ENCODE results near the gene MAMDC2. TPM values are rescaled to one million over a fixed set of nuclear protein-coding genes. Genes with fewer than 3 reads are reported as not detected.
A peak's percentile ranks its signal among the peaks of the same experiment; 100 is the strongest.
"Not testable (repeated sequence)": the region's sequence is repeated elsewhere in the genome, so short reads cannot be mapped to it uniquely, and the experiment has no call there.

Gene MAMDC2
- total RNA-seq, 2 donors from 2014 or later: 13.4 to 48.1 TPM

DNA sequence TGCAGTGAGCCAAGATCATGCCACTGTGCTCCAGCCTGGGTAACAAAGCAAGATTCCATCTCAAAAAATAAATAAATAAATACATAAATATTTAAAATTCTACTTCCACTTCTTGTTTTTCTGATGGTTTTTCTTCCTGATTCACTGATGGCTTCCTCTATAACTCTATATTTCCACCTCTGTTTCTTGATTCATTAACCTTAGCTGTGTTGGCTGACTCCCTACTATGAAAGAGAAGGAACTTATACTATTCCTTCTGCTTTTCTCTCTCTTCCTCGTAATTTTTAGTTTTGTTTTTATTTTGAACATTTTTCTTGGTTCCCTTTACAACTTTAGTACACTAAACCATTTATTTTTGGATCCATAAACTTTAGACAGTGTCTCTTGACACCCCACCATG is 103.5 kb downstream of the MAMDC2 start:
- no peak for DNase-seq (ENCODE audit: low spot score)
- intact Hi-C loops (cut with DNase I): no loop called here

DNA sequence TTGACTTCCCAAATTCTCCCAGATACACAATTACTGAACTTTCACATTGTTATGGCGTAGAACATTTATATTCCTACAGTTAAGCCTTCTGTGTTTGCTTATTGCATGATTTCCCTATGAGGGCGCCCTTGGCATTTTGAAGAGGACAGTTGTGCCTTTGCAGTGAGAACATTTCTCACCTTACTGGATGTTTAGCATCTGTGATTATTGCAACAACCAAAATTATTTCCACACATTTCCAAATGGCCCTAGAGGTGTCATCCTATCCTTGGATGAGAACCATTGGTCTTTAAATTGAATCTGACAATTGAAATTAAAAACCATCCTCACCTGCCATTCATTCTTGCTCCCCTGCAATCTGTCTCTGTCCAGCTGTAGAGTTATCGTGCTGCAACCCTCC is 104.0 kb downstream of the MAMDC2 start:
- intact Hi-C loops (cut with DNase I): no loop called here
- no peak for DNase-seq (ENCODE audit: low spot score)

DNA sequence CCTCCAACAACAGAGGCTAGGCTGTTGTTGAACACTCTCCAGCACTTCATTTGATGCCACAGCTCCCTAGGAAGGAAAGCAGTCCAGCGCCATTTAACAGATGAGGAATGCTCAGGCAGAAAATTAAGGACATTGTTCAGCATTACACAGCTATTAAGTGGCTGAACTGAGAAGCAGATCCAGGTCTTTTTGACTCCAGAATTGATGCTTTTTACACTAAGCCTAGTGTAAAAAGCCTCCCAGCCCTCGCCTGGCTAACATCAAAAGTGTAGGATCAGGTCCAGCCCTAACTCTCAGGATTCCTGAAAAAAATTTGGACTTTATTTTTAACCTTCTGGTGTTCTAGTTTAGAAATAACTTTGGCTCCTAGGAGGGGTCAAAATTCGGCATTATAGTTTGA is 108.7 kb downstream of the MAMDC2 start:
- intact Hi-C loops (cut with DNase I): no loop called here
- DNase-seq (ENCODE audit: low spot score): no peak

DNA sequence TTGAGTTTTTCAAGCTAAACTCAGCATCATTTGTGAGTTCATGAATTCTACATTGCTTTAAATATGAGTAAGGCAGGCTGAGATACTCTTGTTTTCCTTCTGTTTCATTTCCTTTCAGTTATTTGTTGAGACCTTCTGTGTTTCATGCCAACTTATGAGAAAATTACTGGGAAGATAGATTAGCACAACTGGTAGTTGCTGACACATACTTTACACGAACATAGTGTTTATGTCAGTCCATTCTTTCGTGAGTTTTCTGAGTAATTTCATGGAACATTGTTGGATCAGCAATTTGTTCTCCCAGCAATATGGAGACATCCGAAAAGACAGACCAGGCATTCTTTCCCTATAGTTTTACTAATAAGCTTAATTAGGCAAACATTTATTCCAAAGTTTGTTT is 113.1 kb downstream of the MAMDC2 start:
- intact Hi-C loops (cut with DNase I): no loop called here
- no peak for DNase-seq (ENCODE audit: low spot score)

DNA sequence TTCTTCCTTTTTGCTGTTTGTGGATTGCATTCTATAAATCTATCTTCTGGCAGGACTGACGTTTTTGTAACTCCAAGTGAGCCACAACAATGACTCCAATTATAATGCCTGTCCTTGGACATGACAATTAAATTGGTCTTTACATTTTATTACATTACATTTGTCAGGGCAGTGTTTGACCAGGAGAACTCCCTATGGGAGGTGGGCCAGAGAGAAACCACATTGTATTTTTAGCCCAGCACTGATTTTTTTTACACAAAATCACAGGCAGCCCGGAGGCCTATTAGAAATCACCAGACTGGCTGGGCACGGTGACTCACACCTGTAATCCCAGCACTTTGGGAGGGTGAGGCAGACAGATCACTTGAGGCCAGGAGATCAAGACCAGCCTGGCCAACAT is 116.0 kb downstream of the MAMDC2 start:
- DNase-seq (ENCODE audit: low spot score): no peak
- intact Hi-C loops (cut with DNase I): no loop called here

DNA sequence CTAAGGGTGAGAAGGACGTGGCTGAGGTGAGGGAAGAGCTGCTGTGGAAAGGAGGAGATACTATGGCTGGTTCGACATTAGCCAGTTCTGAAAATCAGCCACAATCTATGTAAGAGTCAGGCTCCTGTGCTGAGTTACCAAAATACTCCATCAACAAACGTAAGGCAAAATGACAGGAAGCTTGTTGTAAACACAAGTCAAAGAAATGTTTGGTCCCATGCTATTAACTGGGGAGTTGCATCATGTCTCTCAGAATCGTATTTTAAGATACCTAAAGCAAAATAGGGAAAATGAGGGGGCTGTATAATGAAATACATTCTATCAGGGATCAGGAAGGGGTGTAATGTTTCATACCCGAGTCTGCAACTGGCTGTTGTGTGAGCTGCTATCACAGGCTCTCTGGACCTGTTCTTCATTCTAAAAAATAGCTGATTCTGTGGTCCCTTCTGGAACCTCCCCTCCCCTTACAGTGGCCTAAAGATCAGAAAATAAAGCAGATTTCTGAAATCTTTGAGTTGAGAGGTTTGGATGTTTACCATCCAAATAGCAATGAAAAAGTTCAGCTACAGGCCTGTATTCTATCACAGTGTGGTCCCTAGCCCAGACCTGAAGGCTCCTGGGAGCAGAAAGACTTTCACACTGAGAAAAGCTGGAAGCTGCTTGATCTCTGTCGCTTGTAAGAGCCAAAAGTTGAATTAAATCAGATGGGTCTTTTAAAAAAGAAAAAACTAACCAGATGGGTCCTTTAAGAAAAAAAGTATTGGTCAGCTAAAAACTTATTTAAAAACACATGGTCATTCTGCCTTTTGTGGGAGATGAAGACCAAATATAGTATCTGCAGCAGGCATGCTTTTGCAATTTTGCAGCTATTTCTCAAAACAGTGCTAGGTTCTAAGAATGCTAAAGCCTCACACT is 117.3 kb downstream of the MAMDC2 start:
- intact Hi-C loops (cut with DNase I): no loop called here
- DNase-seq (ENCODE audit: low spot score): no peak

DNA sequence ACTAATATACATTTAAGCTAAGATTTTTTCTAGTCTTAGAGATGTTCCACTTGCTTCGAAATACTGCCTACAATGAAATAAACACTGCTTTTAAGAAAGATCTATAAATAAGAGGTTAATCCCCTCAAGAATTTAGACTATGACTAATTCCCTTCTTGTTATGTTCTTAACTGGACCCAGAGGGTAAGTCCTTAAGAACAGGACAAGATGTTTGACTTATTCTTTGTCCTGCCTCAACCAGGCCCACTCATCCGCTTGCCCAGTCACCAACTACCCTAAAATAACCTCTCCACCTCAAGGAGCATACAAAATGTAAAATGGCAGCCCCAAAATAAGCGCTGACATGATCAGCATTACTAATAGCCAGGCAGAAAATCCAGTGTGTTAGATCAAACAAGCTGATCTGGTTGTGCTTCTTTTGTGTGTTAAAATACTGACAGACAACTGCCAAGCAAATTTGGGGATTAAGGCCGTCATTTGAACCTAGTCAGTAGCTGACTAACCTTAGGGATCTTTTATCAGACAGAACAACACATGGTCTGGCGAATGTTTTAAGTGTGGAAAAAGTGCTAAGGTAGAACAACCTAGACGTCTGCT is 121.5 kb downstream of the MAMDC2 start:
- intact Hi-C loops (cut with DNase I): no loop called here

DNA sequence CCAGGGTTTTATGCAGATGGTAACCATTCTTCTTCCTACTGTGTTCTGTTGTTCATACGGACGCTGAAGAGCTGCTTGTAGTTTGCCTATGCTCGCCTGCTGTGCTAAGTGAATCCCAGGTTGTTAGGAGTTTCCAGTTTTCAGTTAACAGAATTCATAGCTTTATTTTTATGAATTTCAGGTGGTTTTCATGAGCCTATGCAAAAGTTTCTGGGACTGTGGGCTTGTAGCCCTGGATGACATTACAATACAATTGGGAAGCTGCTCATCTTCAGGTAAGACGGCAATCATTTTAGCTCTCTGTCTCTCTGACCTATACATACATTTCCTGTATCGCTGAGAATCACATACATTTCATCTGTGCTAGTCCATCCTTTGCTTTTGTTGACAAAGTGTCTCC is 124.9 kb downstream of the MAMDC2 start:
- no peak for DNase-seq (ENCODE audit: low spot score)
- intact Hi-C loops (cut with DNase I): no loop called here

More for the DNA sequence above, 121.5 kb downstream of the MAMDC2 start:
- no peak for DNase-seq (ENCODE audit: low spot score)

DNA sequence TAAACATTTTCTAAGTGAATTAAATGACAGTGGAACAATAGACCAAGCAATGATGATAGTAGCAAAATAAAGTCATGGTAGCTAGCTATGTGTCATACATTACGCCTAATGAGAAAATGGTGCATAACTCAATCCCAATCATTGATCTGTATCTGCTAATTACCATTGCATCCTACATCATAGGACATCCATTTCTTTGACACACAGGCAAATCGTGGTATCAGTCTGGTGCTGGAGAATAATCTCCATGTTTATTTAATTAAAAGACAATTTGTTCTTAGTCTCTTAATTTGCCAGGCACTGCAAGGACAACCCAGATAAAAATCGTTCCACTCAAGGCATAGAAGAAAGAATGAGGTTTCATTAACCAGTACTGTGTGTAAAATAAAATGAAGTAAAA is 125.6 kb downstream of the MAMDC2 start:
- no peak for DNase-seq (ENCODE audit: low spot score)
- intact Hi-C loops (cut with DNase I): no loop called here

DNA sequence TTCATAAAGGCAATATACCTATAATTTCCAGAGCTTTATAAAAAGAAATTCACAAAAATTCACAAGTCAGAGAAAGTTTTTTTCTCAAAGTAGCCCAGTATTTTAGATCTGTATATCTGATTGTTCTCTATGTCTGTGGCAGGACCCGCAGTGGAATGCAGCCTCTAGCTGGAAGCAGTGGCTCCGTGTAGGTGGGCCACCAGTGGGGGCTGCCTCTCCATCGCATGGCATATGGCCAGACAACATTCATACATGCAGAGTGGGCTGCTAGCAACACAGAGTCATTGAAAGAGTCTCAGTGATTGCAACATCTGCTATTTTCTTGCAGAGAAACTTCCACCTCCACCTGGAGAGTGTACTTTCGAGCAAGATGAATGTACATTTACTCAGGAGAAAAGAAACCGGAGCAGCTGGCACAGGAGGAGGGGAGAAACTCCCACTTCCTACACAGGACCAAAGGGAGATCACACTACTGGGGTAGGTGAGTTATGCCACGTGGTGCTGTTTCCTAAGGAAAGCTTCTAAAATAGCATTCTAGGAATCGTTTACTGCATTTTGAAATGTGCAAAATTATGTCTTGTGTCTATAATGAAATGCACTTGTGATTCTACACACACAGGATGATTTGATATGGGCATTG is 126.6 kb downstream of the MAMDC2 start:
- DNase-seq (ENCODE audit: low spot score): no peak
- intact Hi-C loops (cut with DNase I): no loop called here

DNA sequence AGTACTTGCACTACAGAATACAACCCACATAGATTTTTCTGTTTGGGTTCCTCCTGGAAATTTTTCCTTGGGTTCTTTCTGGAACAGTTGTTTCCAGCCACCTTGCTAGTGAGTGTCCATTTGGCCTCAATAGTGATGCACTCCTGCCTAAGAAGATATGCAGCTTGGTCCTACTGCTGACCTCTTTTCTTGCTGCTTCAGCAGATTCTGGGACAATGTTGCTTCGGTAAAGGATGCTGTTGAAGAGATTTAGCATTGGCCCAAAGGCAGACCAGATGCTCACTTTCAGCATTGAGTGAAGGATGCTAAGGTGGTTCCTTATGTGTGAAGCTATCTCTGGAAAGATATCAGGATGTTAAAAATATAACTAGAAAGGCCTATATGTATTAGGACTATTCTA is 128.9 kb downstream of the MAMDC2 start:
- intact Hi-C loops (cut with DNase I): no loop called here
- DNase-seq (ENCODE audit: low spot score): no peak

DNA sequence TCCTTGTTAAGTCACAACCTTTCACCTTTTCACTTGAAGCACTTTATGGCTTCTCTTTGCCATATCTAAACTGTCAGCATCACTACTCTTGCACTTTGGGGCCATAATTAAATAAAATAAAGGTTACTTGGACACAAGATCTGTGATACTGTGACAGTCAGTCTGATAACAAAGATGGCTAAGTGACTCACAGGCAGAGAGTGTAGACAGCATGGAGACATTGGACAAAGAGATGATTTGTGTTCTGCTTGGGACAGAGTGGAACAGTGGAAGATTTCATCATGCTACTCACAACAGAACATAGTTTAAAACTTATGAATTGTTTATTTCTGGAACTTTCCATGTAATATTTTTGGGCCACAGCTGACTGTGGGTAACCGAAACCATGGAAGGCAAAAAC is 133.5 kb downstream of the MAMDC2 start:
- intact Hi-C loops (cut with DNase I): no loop called here
- no peak for DNase-seq (ENCODE audit: low spot score)

DNA sequence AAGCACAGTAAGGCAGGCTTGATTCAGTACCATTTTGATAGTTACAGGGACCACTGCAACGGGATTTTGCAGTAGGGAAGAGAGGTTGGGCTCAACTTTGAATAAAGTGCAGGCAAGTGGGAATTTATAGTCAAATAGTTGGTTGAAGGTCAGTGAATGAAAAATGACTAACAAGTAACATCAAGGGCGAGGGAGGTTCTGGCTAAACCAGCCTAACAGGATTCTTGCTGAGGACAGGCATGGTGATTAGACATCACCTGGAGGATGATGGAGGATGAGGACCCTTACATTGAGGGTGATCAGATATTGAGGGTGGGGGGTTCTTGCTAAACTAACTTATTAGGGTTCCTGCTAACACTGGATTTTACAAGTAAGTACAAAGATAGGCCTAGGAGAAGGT is 149.1 kb downstream of the MAMDC2 start:
- intact Hi-C loops (cut with DNase I): no loop called here

DNA sequence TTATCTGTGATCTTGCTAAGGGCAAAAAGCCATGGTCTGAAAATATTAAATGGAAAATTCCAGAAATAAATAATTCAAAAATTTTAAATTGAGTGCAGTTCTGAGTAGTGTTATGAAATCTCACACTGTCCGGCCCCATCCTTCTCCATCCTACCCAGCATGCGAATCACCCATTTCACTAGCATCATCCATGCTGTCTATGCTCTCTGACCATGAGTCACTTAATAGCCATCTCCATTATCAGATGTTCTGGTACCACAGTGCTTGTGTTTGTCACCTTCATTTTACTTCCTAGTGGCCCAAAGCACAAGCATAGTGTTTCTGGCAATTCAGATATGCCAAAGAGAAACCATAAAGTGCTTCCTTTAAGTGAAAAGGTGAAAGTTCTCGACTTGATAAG is 151.8 kb downstream of the MAMDC2 start:
- intact Hi-C loops (cut with DNase I): no loop called here
- DNase-seq (ENCODE audit: low spot score): no peak

More for the DNA sequence above, 149.1 kb downstream of the MAMDC2 start:
- no peak for DNase-seq (ENCODE audit: low spot score)

DNA sequence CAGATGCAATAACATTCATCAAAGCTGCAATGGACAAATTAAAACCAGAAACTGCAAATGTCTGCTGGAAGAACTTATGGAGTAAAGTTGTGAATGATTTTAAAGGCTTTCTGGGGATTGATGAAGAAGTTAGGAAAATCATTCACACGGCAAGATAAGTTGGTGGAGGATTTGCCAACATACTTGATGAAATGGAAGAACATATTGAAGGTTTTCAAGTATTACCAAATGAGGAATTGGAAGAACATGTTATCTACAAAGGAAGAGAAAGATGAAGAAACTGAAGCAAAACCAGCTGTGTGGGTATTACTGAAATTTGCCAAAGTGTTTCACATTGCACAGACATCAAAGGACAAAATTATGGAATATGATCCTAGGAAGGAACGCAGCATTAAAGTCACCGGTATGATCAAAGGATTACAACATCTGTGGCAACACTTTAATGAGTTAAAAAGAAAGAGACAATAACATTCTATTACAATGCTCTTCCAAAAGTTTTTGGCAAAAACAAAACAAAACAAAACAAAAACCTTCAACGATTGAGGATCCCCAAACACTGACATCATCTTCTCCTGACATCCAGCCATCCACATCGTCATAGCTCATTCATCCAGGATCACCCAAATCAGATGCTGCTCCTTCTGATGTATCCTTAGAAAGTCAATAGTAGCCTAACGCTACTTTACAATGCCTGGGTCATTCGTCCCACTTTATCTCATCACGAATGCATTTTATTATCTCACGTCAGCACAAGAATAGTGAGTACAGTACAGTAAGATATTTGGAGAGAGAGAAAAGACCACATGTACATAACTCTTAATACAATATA is 153.8 kb downstream of the MAMDC2 start:
- no peak for DNase-seq (ENCODE audit: low spot score)
- intact Hi-C loops (cut with DNase I): no loop called here

DNA sequence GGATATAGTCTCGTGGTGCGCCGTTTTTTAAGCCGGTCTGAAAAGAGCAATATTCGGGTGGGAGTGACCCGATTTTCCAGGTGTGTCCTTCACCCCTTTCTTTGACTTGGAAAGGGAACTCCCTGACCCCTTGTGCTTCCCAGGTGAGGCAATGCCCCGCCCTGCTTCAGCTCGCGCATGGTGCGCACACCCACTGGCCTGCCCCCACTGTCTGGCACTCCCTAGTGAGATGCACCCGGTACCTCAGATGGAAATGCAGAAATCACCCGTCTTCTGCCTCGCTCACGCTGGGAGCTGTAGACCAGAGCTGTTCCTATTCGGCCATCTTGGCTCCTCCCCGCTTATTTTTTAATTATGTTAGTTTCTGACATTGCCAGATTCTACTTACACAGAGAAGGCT is 161.1 kb downstream of the MAMDC2 start:
- DNase-seq (ENCODE audit: low spot score); intact Hi-C loops (cut with DNase I): not testable (repeated sequence)

DNA sequence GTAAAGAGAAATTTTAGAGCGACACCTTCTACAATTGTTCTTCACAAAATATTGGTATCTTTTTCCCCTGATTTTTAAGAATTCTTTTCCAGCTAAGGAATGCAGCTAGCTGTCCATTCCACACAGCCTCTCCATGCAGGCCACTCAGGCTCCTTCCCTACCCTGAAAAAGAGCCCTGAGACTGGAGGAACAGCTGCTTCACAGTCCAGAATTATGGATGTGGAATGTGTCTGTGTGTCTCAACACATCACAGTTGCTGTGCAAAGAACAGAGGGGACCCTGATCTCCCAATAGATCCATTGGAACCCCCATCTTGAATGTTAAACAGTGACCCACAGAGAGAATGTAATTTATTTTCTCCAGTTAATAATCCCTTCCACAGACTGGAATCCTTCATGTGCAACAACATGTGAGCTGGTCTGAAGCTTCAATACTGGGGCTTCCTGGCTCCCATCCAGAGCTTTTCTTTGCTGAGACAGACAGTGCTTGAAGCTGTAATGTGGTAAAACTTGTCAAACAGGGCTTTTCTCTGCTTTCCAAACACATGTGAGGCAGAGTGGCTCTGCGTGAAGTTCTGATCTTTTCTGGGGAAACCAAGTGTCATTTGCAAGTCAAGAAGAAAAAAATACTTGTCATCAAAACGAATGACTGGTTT is 161.8 kb downstream of the MAMDC2 start:
- DNase-seq (ENCODE audit: low spot score): no peak
- intact Hi-C loops (cut with DNase I): no loop called here

DNA sequence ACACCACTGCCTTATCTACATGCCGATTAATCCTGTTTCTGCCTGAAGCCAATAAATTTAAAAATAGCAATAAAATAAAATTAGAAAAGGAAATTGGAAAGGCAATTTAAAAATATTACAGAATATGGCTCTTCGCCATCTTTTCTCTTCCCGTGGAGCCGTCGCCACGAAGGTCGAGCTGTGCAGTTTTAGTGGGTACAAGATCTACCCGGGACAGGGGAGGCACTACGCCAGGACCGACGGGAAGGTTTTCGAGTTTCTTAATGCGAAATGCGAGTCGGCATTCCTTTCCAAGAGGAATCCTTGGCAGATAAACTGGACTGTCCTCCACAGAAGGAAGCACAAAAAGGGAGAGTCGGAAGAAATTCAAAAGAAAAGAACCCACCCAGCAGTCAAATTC is 173.4 kb downstream of the MAMDC2 start:
- intact Hi-C loops (cut with DNase I): no loop called here
- peak; percentile 77 for DNase-seq (ENCODE audit: low spot score)

DNA sequence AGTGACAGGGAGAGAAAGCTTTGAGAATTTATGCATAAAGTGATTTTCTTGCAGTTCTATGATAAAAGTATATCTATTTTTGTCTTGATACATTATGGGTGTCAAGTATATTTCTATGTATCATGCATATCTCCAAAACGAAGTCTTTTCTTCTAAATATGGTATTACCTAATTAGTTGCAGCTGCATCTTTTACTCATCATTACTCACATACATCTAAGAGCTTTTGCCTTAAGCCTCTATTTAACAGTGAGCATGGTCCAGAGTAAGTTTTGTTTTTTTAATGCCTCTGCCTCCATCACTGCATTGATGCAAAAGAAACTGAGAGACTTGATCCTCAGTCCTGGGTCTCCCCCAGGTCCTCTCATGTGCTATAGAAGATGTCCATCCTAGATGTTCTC is 175.1 kb downstream of the MAMDC2 start:
- intact Hi-C loops (cut with DNase I): no loop called here
- DNase-seq (ENCODE audit: low spot score): no peak
